Ammon's horn (tissue), 1 donor: ENCODE results near the gene TMEM187.
A peak's percentile ranks its signal among the peaks of the same experiment; 100 is the strongest.

Source experiments
- DNase-seq: peaks from one replicate; pipeline ENCODE4 v3.0.0-alpha.2; 2016; ENCODE audit warnings: low spot score

The TMEM187 gene

DNA sequence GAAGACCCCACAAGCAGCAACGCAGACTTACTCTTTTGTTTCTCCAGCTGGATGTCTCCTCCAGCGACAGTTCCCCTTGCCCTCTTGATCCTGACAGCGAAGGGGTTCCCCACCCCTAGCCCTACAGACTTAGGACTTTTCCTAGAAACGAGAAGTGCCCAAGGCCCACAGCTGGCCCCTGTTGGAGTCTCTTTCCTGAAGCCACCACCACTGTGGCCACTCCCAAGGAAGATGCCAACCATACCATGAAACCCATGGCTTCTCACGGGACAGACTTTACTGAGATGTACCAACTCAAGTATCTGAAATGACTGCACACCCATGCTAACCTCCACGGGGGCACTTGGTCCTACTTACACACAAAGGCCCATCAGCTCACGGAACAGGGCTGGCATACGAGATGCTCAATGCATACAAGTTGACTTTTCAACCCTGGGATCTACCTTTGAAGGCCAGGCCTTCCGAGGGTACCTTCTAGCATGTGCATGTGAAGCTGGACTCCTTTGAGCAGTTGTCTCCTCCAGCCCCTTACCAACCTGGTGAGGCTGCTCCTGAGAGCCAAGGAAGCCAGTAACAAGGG lies 48.1 kb downstream of the TMEM187 start:
- DNase-seq = no peak

DNA sequence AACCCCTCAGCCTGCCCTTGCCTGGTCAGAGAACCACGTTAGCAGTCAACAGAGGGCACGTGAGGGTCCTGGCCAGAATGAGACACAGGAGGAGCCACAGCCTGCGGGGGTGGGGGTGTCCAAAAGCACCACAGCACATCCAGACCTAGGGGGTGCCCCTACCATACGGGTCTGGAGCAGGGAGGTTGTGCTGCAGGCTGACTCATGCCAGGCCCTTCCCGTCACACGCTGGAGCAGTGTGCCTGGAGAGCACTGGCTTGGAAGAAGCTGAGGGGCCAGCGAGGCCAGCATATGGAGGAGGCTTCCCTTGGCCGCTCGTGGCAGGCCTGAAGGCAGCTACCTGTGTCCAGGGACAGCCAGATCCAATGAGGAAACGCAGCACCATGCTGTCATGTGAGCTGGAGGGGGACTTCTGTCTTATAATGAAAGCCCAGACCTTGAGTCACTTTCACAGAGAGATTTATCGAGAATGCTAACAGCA lies 48.6 kb downstream of the TMEM187 start:
- no peak for DNase-seq

DNA sequence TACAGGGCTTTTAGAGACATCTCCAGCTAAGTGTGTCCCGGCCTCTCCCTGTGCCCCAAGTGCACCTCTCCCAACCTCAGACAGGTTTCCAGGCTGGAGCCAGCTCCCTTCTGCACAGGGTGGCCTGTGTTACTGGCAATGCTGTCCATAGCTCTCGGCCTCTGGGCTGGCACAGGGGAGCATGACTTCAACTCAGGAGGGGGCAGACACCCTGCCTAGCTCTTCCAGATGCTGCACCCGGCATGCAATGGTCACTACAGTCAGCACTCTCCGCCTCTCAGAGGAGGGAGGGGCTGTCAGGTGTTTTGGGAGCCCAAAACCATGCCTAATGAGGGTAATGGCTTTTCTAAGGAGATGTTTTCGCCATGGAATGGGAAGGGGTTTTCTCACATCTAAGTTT lies 49.6 kb downstream of the TMEM187 start:
- DNase-seq = no peak

DNA sequence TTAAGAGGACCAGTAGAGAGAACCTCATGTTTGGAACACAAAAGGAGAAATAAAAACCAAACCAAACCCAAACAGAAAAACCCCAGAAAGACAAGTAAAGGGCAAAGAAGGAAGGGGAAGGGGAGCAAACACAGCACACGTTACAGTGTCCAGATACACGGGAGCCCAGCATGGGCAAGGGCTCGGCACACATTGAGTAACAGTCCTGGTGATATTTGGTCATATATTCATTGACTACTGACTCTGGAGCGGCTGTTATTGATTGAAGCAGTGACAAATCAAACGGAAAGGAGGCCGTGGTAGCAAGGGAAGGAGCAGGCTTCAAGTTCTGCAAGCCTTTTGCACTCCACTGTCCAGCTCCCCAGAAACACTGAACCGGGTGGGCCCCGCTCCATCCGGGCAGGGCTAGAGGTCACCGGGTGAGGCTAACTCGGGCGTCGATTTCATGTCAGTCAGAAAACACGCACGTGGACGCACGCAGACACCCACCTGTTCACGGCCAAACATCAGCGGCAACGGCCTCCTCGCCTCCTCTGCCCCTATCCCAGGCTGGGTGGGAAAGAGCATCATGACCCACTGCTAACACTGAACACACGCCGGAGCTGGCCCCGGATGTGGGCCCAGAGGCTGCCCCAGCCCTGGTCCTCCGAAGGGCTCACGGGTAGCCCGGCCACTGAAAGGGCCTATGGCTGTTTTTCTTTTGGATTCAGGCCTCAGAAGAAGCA lies 50.9 kb downstream of the TMEM187 start:
- no peak for DNase-seq

DNA sequence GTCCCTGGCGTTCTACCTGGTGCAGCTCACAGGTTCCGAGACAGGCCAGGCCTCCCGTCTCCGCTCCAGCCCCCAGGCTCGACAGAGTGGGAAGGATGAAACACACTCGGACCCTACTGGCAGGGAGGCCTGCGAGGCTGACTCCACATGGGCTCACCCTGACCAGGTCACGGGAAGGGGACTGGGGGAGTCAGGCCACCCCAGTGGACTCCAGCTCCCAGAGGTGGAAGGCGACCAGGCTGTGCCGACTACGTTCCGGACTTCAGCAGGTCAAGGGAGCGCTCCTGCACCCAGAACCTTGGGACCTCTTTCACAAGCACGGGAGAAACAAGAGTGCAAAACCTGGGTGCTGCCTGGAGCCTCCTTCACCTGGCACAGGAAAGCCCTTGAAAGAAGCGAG lies 51.7 kb downstream of the TMEM187 start:
- DNase-seq = no peak

DNA sequence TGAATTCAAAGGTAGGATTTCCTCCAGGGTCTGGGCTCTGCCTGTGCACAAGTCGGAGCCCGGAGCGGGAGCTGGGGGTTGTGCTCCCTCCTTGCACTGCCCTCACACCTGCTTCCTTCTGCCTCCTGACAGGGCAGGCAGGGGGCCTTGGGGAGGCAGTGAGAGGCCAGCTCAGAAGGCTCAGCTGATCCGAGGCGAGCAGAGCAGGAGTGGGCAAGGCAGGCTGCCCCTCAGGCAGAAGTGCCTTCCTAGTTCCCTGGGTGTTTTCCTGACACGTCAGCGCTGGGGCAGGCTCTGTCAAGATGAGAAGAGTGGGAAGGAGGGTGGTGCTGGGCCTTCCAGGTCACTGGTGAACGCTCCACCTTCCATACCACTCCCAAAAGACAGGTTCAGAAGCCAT lies 52.7 kb downstream of the TMEM187 start:
- no peak for DNase-seq

DNA sequence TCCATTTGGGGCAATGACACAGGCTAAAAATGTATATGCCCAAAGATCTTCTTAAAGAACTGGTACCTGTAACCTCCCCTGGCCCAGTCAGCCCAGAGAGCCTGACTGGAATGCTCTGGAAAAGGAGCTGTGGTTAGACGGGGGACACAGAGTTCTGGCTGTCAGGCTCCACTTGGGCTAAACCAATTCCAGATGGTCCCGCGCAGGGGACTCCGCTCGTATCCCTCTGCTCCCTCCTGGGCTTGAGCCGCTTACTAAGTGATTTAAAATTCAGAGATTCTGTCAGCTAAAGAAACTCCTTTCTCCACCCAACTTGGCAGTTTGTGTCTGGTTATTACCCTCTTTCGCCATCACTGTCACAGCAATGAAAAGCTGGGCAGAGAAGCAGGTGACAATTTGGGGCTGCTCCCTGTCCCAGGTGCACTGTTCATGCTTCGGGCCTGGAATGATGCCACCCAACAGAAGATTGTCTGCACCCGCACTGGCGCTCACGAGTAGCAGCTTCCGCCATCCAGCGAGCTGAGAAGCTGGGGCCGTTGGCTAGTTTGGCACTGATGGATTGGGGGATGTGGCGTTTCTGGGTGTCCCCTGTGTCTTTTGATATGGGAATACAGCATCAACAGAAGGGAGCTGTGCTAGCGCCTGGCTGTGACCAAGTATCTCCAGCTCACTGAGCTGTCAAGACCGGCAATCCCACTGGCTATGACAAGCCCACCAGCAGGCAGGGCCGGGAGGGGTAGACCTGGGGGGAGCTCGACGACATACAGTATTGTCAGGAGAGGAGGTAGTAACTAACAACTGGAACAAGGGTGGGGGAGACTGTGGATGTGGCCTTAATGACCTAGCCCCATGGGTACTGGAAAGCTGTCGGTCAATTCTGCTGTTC lies 53.8 kb downstream of the TMEM187 start:
- DNase-seq = no peak

DNA sequence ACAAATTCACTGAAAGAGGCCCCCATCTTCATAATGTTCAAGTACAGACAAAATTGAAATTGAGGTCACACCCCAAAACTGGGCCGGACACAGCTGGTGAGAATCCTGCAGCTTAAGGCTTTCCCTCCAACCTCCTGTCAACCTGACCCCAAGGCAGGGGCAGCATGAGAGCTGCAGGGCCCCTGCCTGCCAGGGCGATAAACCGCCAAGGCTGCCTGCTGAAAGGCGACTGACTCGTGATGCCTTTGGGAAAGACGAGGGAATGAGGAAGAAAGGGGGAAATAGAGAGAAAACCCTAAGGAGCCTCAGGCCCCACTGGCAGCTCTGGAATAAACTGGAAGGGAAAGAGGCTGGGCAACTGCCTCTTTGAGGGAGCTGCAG lies 54.5 kb downstream of the TMEM187 start:
- no peak for DNase-seq

DNA sequence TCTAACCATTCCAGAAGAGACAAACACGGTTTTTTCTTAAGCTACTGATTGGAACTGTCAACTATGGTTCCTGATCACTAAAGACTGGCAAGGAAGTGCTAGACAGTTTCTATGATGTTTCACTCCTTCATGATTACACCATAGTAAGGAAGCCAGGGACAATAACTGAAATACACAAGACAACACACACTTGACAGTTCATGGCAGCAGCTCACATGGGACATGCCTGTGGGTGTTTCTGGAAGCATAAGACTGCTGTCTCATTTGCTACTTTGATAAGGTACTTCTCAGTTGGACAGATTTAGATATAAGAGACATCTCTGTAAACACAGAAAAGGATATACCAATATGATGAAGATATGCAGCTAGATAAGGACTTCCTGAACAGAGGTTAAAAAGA lies 55.4 kb downstream of the TMEM187 start:
- DNase-seq = no peak

DNA sequence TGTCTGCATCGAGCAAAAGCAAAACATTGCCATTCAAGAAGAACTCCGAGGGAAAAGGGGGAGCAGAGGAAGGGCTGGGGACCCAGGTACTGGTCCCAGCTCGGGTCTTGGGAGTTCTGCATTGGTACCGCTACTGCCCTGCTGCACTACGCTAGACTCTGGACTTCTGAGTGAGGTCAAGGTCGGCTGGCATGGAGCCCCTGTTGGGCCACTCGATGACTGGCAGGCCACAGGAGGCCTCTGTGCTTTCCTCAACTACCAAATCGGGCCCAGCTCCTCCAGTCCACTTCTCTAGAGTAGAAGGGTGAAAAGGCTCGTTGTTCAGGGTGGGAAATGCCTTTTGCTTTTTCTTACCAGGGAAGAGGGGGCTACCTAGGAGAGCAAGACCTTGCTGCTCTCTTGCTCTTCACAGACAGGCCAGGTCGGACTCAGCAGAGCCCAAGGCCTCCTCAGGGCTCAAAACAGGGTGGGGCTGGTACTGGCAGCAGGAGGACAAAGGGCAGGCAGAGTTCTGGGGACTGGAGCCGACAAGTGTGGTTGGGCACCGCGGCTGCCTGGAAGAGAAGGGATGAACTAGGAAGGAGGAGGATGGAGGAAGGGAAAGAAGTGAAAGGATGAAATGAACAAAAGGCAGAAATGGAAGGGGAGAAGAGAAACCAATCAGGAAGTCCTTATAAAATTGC lies 56.1 kb downstream of the TMEM187 start:
- DNase-seq = no peak

DNA sequence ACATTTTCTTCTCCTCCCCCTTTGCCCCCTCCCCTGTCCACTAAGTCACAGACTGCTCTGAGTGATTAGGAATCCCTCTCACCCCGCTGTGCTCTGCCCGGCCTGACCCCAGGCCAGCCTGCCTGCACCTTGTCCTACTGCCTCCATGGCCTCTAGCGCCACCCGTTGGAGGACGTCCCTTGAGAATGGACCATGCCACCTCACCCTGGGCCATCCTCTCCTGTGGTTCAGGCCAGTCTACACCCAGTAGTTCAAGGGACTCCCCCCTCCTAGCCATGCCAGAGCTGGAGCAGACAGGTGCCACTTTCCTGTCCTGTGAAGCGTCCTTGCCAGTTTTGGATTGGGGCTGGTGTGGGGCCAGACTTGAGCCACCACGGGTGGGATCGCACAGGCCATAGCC lies 56.9 kb downstream of the TMEM187 start:
- no peak for DNase-seq

DNA sequence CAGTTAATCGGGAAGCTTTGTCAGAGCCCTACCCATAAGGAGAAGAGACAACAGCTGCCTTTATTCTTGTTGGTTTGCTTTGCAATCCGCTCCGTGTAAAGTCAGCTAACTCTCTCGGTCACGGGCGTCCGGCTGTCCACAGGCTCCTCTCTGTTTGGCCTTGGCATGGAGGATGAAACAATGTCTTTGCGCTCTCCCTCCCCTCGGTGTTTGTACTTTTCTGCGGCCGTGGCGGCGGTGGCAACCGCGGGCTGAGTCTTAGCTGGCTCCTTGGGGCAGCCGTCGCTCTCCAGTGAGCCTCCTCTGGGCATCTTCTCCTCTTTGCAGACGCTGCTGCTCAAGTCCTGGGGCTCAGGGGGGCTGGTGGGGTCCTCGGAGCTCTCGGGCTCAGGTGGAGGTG lies 57.7 kb downstream of the TMEM187 start:
- peak; percentile 35 for DNase-seq

DNA sequence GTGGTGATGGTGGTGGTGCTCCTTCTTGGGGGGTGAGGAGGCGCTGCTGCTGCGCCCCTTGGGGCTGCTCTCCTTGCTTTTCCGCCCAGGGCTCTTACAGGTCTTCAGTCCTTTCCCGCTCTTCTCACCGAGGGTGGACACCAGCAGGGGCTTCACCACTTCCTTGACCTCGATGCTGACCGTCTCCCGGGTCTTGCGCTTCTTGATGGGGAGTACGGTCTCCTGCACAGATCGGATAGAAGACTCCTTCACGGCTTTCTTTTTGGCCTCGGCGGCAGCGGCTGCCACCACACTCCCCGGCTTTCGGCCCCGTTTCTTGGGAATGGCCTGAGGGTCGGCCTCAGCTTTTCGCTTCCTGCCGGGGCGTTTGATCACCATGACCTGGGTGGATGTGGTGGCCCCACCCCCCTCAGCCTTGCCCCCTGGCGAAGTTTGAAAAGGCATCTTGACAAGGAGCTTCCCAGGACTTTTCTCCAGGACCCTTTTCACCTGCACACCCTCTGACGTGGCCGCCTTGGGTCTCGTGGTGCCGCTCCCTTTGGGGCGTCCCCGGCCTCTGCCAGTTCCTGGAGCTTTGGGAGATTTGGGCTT lies 58.3 kb downstream of the TMEM187 start:
- DNase-seq = no peak

DNA sequence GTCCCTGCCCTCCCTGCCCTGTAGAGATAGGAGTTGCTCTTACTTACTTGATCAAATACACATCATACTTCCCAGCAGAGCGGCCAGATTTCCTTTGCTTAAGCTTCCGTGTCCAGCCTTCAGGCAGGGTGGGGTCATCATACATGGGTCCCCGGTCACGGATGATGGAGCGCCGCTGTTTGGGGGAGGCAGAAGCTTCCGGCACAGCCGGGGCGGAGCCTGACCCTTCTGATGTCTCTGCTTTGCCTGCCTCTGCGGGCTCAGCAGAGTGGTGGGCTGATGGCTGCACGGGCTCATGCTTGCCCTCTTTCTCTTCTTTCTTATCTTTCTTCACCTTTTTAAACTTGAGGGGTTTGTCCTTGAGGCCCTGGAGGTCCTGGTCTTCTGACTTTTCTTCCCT lies 59.6 kb downstream of the TMEM187 start:
- no peak for DNase-seq

DNA sequence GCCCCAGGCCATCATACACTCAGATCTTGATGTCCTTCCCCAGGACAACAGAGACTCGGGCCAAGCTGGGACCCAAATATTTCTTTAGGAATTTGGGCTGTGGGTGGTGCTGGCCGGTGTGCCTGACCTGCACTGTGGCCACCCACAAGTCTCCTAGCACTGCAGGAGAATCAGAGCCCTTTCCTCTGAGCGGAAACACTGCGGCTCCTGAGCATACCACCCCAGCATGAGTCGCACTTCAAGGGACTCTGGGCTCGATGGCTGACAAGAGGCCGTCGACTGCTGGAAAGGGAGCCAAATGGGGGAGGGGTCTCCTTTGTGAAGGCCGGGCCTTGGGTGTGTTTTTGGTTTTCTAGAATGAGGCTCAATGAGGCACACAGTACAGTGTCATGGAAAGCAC lies 60.1 kb downstream of the TMEM187 start:
- no peak for DNase-seq
